ENCODE measurements around the gene CSF3R. TPM values are rescaled to one million over a fixed set of nuclear protein-coding genes. Genes with fewer than 3 reads are reported as not detected.
"Not testable (repeated sequence)": the region's sequence is repeated elsewhere in the genome, so short reads cannot be mapped to it uniquely, and the experiment has no call there.

CSF3R gene
- total and polyA plus RNA-seq, 2 of the 4 experiments (the other 2 are of a cell fraction): not detected

DNA sequence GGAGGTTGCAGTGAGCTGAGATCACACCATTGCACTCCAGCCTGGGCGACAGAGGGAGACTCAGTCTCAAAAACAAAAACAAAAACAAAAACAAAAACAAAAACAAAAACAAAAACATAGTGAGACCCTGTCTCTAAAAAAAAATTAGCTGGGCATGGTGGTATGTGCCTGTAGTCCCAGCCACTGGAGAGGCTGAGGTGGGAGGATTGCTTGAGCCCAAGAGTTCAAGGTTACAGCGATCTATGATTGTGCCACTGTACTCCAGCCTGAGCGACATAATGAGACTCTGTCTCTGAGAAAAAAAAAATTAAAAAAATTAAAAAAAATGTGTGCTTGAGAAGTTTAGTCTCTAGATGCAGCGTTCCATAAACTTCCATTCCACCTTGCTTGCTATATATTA is 19.2 kb upstream of the CSF3R start:
- H3K27ac ChIP-seq (ENCODE audit: insufficient read depth, low read length); H3K9me1 ChIP-seq (ENCODE audit: insufficient read depth, low read length); H3K4me3 ChIP-seq (ENCODE audit: insufficient read depth, low read depth, low read length); BruUV-seq (replicated peaks); H4K5ac ChIP-seq (ENCODE audit: low read depth, low read length); H3K4me1 ChIP-seq (ENCODE audit: control insufficient read depth, insufficient read depth, low read length); H3K18ac ChIP-seq (ENCODE audit: low read depth, low read length); H3K79me1 ChIP-seq (ENCODE audit: low read depth in 1 of 2, low read length in 2 of 2); H3K9ac ChIP-seq (ENCODE audit: low read depth, low read length); H3K23ac ChIP-seq (ENCODE audit: low read depth, low read length); ATAC-seq (ENCODE audit: low read depth); H2BK15ac ChIP-seq (ENCODE audit: low read depth, low read length); H2AFZ ChIP-seq (replicated peaks; ENCODE audit: low read length, poor library complexity); H2BK5ac ChIP-seq (ENCODE audit: low read depth, low read length, poor library complexity, severe bottlenecking); H2BK120ac ChIP-seq (ENCODE audit: low read depth, low read length); H3K4me2 ChIP-seq (ENCODE audit: low read depth, low read length); in situ Hi-C loops (cut with MboI; ENCODE audit: low sequenced_read_pairs); dilution Hi-C loops (cut with HindIII; ENCODE audit: low sequenced_read_pairs, unreplicated experiment); POLR2A ChIA-PET (ENCODE audit: unreplicated experiment); H2BK20ac ChIP-seq (ENCODE audit: low read depth, low read length); intact Hi-C loops (cut with micrococcal nuclease); H3K4ac ChIP-seq (ENCODE audit: low read depth, low read length); H2AK9ac ChIP-seq (replicated peaks; ENCODE audit: low read depth, low read length, poor library complexity); H3K9me3 ChIP-seq (ENCODE audit: control insufficient read depth, insufficient read depth, low read length); H3K14ac ChIP-seq (replicated peaks; ENCODE audit: low read depth, low read length); H3K56ac ChIP-seq (ENCODE audit: extremely low read depth, insufficient read depth, low read length); H3K36me3 ChIP-seq (ENCODE audit: control insufficient read depth, insufficient read depth, low read length); H3K27me3 ChIP-seq (ENCODE audit: control insufficient read depth, insufficient read depth, low read length); H4K20me1 ChIP-seq (ENCODE audit: insufficient read depth, low read length); H2AK5ac ChIP-seq (ENCODE audit: low read depth, low read length); DNase-seq; H4K91ac ChIP-seq (ENCODE audit: insufficient read depth, low read depth, low read length); H4K8ac ChIP-seq (ENCODE audit: low read depth in 2 of 2, low read length in 2 of 2): not testable (repeated sequence)
- no CpG with 5 or more reads among the region's 4 CpGs for WGBS, 2 experiments (ENCODE audit: extremely low coverage in 2 of 2, insufficient read length in 1 of 2)
- CTCF ChIA-PET: interaction anchor here (0.6 to 1.4 kb wide), 2 partner anchors 14 to 1000 kb away, joined by 4 to 5 read pairs; no protein-coding TSS in a partner anchor

Data from IMR-90 (cell line).